Uterus (tissue), 2 donors: ENCODE data around the gene ADARB1.

Source experiments
- CTCF ChIP-seq, 4 experiments: fragments of 200-600 bp in 2 of 4; fragments of 450-650 bp in 2 of 4; sonication (generic) in 2 of 4; IDR thresholded peaks; one replicate each; pipeline ENCODE4 v1.5.1; 2016 to 2019; ENCODE audit warnings: antibody characterized with exemption in 4 of 4, mild to moderate bottlenecking in 2 of 4, moderate library complexity in 1 of 4
- POLR2A ChIP-seq, 2 donors: fragments of 450-650 bp; IDR thresholded peaks; one replicate each; pipeline ENCODE4 v1.6.1; 2016; ENCODE audit warnings: antibody characterized with exemption in 2 of 2, mild to moderate bottlenecking in 1 of 2, moderate library complexity in 1 of 2

GRCh38 chr21:45235488-45235887 is 161.1 kb downstream of the ADARB1 start:
- no peak for TF ChIP-seq CTCF (IDR thresholded peaks at IDR 0.05)
- TF ChIP-seq POLR2A (IDR thresholded peaks at IDR 0.05) = no peak
